Measurements from ENCODE around the gene PIM3. TPM values are rescaled to one million over a fixed set of nuclear protein-coding genes. Genes with fewer than 3 reads are reported as not detected.

PIM3 gene
- total RNA-seq, 2 experiments from 2014 or later = 146 to 158 TPM

DNA sequence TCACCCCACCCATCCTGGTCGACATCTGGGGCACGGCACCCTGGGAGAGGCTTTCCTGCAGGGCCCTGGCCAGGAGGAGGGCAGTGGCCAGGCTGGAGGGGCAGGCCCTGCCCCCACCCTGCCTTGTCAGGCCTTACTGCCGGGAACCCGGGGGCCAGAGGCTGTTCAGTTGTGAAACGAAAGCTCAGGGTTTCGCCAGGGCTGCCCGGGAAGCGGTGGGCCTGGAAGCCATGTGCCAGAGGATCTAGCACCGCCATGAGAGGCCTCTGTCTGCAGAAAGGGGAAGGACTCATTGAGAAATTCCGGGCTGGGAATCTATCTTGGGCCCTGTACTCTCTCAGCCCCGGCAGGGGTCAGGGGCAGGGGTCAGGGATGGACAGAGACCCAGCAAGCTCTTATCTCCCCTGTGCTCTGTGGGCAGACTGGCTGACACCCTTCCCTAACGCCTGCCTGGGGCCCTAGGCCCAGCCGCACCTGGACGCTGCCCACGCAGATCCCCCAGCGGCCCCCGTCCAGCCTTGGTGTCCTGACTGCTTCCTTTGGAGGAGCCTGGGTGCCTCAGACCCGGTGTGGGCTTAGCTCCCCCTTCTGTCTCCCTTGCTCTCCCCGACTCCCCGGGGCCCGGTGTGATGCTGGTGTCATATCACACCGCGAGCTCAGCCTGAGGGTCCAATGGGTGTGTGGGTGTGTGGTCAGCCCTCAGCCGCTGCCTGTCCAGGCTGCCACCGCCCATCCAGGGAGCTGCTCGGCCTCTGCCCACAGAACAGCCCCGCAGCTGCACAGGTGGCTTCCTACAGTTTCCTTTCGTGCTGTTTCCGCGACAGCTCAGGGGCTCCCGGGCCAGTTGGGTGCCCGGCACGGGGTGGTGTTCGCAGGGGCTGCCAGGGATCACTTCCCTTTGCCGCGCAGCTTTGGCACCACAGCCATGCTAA is 6.5 kb downstream of the PIM3 start:
- H3K4me3 Mint-ChIP-seq = peak overlapping the region; percentile 33
- intact Hi-C loops (cut with micrococcal nuclease) = loop anchor here (5.0 kb wide), 1 partner anchor 35 kb away; no protein-coding TSS in a partner anchor
- POLR2A ChIA-PET = interaction anchor here (0.8 to 1.8 kb wide), 4 partner anchors 9 to 225 kb away, joined by 3 to 7 read pairs (median 3); no protein-coding TSS in a partner anchor
- TF ChIP-seq, protein P1, sequence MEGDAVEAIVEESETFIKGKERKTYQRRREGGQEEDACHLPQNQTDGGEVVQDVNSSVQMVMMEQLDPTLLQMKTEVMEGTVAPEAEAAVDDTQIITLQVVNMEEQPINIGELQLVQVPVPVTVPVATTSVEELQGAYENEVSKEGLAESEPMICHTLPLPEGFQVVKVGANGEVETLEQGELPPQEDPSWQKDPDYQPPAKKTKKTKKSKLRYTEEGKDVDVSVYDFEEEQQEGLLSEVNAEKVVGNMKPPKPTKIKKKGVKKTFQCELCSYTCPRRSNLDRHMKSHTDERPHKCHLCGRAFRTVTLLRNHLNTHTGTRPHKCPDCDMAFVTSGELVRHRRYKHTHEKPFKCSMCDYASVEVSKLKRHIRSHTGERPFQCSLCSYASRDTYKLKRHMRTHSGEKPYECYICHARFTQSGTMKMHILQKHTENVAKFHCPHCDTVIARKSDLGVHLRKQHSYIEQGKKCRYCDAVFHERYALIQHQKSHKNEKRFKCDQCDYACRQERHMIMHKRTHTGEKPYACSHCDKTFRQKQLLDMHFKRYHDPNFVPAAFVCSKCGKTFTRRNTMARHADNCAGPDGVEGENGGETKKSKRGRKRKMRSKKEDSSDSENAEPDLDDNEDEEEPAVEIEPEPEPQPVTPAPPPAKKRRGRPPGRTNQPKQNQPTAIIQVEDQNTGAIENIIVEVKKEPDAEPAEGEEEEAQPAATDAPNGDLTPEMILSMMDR (IDR thresholded peaks at IDR 0.05) = no peak
- CTCF ChIA-PET = interaction anchor here (1.0 to 3.2 kb wide), 3 partner anchors 17 to 63 kb away, joined by 3 to 12 read pairs (median 3); no protein-coding TSS in a partner anchor
- peak overlapping the region; percentile 71 for H3K27ac Mint-ChIP-seq
- H3K4me1 Mint-ChIP-seq (ENCODE audit: low read depth) = peaks cover 40% of the 10 kb centered on the region
- peaks cover 33% of the 10 kb centered on the region for H3K36me3 Mint-ChIP-seq (ENCODE audit: low read depth)
- DNase-seq (peak; percentile 45), ATAC-seq (no peak)
- no peaks in the 10 kb centered on the region for H3K27me3 Mint-ChIP-seq
- no peaks in the 10 kb centered on the region for H3K9me3 Mint-ChIP-seq

DNA sequence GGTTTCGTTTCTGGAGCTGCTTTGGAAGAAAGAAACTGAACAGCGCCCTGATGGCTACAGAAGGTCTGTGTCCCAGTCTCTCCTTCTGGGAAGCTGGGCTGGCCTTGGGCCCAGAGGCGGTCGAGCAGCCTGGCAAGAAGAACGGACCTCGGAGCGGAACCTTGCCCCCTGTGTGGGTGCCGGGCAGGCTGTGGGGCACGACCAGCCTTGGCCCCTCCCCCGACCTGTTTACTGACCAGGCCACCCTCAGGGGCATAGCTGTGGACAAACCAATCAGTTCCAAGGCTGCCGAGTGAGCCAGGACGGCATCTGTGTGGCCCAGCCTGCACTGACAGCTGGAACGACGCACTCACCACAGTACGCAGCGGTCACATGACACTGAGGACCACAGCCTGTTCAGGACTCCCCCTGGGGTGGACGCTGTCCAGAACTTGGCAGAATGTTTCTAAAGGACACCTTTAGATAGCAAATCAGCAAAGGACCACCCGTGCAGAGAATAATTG is 7.2 kb downstream of the PIM3 start:
- ChIA-PET POLR2A (interaction anchor here (0.8 to 1.8 kb wide), 5 partner anchors 9 to 224 kb away, joined by 3 to 7 read pairs (median 3); no protein-coding TSS in a partner anchor), CTCF (interaction anchor here (1.0 to 3.2 kb wide), 3 partner anchors 16 to 63 kb away, joined by 3 to 12 read pairs (median 3); no protein-coding TSS in a partner anchor)
- TF ChIP-seq, protein P1 (IDR thresholded peaks at IDR 0.05) = no peak
- peak overlapping the region; percentile 71 for H3K27ac Mint-ChIP-seq
- intact Hi-C loops (cut with micrococcal nuclease) = loop anchor here (5.0 kb wide), 1 partner anchor 35 kb away; no protein-coding TSS in a partner anchor
- H3K36me3 Mint-ChIP-seq (ENCODE audit: low read depth) = peaks cover 30% of the 10 kb centered on the region
- no peak for DNase-seq
- H3K27me3 Mint-ChIP-seq = no peaks in the 10 kb centered on the region
- no peak overlapping the region for H3K4me3 Mint-ChIP-seq
- ATAC-seq = no peak
- H3K4me1 Mint-ChIP-seq (ENCODE audit: low read depth) = peaks cover 40% of the 10 kb centered on the region
- no peaks in the 10 kb centered on the region for H3K9me3 Mint-ChIP-seq

DNA sequence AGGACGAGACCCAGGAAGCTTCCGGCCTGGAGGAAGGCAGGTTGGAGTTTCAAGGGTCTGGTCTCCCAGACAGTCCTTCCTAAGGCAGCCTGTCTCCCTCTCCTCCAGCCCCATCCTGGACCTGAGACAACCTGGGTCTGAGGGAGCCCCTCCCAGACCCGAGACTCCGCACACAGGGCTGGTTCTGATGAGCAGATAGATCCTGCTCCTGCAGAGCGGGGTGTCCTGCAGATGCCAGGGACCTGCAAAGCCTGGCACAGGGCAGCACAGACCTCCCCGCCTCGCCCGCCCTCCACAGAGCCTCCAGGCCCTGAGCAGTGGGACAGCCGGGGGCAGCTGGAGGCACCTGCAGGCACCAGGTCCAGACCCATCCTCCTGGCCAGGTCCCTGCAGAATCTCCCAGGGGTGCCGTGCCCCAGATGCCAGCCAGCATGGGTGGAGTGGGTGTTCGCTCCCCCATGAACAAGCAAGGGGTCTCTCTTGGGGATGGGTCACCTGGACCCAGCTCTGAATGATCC is 7.8 kb downstream of the PIM3 start:
- DNase-seq = no peak
- Mint-ChIP-seq H3K4me3 (no peak overlapping the region), H3K27me3 (no peaks in the 10 kb centered on the region), H3K36me3 (ENCODE audit: low read depth) (peaks cover 23% of the 10 kb centered on the region), H3K9me3 (no peaks in the 10 kb centered on the region), H3K4me1 (ENCODE audit: low read depth) (peaks cover 40% of the 10 kb centered on the region), H3K27ac (no peak overlapping the region)
- no peak for ATAC-seq
- ChIA-PET CTCF (interaction anchor here (0.9 to 3.2 kb wide), 2 partner anchors 38 to 62 kb away, joined by 3 to 12 read pairs; no protein-coding TSS in a partner anchor), POLR2A (interaction anchor here (0.9 to 4.3 kb wide), 4 partner anchors 7 to 30 kb away, joined by 3 to 63 read pairs (median 5); partner anchors contain the start of gene PIM3)
- TF ChIP-seq, protein P1 (IDR thresholded peaks at IDR 0.05) = no peak
- intact Hi-C loops (cut with micrococcal nuclease) = loop anchor here (5.0 kb wide), 1 partner anchor 36 kb away; no protein-coding TSS in a partner anchor

DNA sequence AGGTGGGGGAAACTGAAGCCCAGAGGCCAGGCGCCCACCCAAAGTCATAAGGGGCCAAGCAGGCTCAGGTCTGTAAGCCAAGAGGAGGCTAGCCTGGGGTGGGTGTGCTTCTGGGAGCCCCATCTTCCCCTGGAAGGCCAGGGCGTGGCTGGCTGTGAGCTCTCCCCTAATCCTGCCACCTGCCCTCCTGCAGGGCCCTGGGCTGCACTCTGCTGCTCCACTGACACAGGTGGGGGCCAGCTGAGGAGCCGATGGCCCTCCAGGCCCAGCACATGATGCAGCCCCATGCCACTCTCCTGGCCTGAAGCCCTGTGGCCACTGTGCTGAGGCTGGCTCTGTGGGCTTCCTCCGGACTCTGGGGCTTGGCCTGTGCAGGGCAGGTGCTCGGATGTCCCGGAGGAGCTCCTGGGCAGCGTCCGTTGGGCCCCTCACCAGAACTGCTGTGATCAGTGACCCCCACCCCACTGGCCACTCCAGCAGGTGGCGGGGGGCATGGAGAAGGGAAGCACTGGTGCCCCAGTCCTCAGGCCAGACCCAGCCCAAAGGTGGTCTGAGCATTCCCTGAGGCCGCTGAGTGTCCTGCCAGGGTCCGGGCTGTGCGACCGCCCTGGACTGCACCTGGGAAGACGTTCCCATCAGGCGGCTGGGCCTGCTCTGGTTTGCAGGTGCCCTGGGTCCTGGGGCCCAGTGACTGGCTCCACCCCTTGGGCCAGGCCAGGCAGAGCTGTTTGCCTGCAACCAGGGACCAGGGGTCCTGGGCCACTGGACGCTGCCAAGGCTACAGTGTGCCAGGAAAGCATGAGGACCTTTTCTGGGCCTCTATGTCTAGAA is 8.5 kb downstream of the PIM3 start:
- Mint-ChIP-seq H3K27me3 (no peaks in the 10 kb centered on the region), H3K4me3 (no peak overlapping the region), H3K4me1 (ENCODE audit: low read depth) (peaks cover 35% of the 10 kb centered on the region), H3K27ac (no peak overlapping the region), H3K36me3 (ENCODE audit: low read depth) (peaks cover 17% of the 10 kb centered on the region), H3K9me3 (no peaks in the 10 kb centered on the region)
- ChIA-PET CTCF (interaction anchor here (0.9 to 3.2 kb wide), 2 partner anchors 38 to 61 kb away, joined by 3 to 12 read pairs; no protein-coding TSS in a partner anchor), POLR2A (interaction anchor here (1.3 to 4.3 kb wide), 2 partner anchors 8 to 31 kb away, joined by 3 to 63 read pairs; partner anchors contain the start of gene PIM3)
- ATAC-seq (no peak), DNase-seq (no peak)
- TF ChIP-seq, protein P1 (IDR thresholded peaks at IDR 0.05) = no peak
- intact Hi-C loops (cut with micrococcal nuclease) = loop anchor here (5.0 kb wide), 1 partner anchor 37 kb away; no protein-coding TSS in a partner anchor
